Head of caudate nucleus (tissue), 42 donors: ENCODE data around the gene DEDD2.

Experiments used
- DNase-seq, 42 donors: peaks; one replicate each; pipeline versions ENCODE4 v3.0.0 to v3.0.0-alpha.2; 2020 to 2021; ENCODE audit warnings: mixed read lengths in 7 of 42
- intact Hi-C: fragments of 100-400 bp; cut with DNase I; formaldehyde crosslinking; loops from one replicate; pipeline ENCODE4 v1.15.0; 2022

The DEDD2 gene

GRCh38 chr19:42249769-42250168 lies 32.3 kb upstream of the DEDD2 start:
- DNase-seq, result no peak
- intact Hi-C loops, result loop anchor here (10.0 kb wide), 1 partner anchor 75 kb away; the partner anchor contains the start of gene MEGF8

GRCh38 chr19:42249149-42249750 lies 31.8 kb upstream of the DEDD2 start:
- DNase-seq, result peak in 2 of 42 donors; percentile 11 to 19
- intact Hi-C loops, result loop anchor here (10.0 kb wide), 1 partner anchor 76 kb away; the partner anchor contains the start of gene MEGF8

DNA sequence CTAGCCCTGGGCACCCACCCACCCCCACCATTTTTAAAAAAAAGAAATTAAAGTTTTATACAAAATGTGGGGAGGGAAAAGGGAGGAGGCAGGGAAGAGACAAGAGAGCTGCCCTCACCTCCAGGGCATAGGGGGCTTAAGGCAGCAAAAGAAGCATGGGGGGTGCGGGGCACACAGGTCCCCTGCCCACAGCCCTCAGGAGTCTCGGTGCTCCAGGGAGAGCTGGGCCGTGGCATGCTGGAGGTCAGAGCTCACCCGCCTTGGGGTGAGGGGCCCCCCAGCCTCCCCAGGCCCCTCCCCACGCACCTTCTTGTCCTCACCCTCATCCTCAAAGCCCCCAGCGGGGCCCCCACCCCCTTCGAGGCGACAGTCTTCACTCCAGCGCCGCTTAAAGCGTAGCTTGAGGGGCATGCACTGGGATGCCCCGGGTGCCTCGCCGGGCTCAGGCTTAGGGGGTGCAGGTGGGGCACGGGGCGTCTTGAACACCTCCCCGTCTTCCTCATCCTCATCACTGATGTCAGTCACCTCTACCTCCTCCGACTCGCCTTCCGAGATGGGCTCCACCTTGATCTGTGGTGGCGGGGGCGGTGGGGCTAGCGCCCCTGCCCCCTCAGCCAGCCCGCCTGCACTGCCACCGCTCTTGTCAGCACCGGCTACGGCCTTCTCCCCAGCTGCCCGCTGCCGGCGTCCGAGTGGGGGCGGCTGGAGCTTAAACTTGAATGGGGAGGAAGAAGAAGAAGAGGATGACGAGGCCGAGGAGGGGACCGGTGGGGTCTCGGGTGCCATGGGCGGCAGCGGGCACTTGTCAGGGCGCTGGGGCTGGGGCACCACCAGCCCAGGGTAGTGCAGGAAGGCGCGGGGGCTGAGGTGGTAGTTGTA lies 31.0 kb upstream of the DEDD2 start:
- peak in 2 of 42 donors; percentile 8 to 14 for DNase-seq
- intact Hi-C loops, result loop anchor here (10.0 kb wide), 1 partner anchor 76 kb away; the partner anchor contains the start of gene MEGF8

- DNase-seq, result no peak
- intact Hi-C loops, result loop anchor here (10.0 kb wide), 1 partner anchor 77 kb away; the partner anchor contains the start of gene MEGF8
These were observed 30.2 kb upstream of the DEDD2 start for GRCh38 chr19:42247640-42248199.

DNA sequence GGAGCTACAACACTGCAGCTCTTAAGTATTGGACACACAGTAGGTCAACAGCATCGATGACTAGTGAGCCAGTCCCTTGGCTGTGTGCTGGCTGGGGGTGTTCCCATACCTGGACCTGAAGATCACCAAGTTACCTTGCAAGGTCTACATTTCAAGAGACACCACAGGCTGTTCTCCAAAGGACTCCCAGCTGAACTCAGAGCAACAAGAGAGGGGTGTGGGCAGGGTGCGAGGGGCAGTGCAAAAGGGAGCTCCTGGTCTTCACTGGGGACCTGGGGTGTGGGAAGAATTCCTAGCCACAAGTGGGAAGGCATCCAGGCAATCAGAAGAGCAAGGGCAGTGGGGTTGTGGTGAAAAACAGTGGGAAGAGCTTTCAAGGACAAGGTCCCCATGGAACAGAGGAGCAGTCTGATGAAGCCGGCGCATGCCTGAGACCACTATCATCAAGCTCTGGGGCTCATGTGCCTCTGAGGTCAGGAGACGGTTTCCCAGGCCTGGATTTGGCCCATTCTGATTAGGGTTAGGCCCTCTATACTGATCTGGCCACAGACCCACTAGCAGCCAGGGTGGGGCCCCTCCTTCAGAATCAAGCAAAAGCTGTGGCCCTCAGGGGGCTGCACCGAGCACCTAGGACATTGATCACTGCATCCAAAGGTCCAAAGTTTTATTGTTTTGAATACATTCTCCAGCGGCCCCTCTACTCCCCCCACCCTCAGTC lies 29.6 kb upstream of the DEDD2 start:
- peak in 1 of 42 donors; percentile 45 for DNase-seq
- intact Hi-C loops, result loop anchor here (10.0 kb wide), 1 partner anchor 78 kb away; the partner anchor contains the start of gene MEGF8

- intact Hi-C loops, result loop anchor here (10.0 kb wide), 1 partner anchor 78 kb away; the partner anchor contains the start of gene MEGF8
These were observed 28.9 kb upstream of the DEDD2 start for GRCh38 chr19:42246143-42246921.

DNA sequence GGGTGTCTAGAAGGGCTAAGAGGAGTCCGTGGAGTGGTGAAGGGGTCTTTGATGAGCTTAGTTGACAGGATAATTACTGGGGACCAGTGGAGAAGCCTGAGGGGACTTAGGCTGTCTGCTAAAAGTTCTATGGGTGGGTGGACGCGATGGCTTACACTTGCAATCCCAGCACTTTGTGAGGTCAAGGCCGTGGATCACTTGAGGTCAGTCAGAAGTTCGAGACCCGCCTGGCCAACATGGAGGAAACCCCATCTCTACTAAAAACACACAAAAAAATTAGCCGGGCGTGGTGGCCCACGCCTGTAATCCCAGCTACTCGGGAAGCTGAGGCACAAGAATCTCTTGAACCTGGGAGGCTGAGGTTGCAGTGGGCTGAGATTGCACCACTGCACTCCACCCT lies 27.8 kb upstream of the DEDD2 start:
- peak in 3 of 42 donors; percentile 11 to 48 (median 27) for DNase-seq
- intact Hi-C loops, result loop anchor here (10.0 kb wide), 1 partner anchor 80 kb away; the partner anchor contains the start of gene MEGF8

More at GRCh38 chr19:42246143-42246921, 28.9 kb upstream of the DEDD2 start:
- DNase-seq, result peak; percentile 81 to 98 (median 90)

DNA sequence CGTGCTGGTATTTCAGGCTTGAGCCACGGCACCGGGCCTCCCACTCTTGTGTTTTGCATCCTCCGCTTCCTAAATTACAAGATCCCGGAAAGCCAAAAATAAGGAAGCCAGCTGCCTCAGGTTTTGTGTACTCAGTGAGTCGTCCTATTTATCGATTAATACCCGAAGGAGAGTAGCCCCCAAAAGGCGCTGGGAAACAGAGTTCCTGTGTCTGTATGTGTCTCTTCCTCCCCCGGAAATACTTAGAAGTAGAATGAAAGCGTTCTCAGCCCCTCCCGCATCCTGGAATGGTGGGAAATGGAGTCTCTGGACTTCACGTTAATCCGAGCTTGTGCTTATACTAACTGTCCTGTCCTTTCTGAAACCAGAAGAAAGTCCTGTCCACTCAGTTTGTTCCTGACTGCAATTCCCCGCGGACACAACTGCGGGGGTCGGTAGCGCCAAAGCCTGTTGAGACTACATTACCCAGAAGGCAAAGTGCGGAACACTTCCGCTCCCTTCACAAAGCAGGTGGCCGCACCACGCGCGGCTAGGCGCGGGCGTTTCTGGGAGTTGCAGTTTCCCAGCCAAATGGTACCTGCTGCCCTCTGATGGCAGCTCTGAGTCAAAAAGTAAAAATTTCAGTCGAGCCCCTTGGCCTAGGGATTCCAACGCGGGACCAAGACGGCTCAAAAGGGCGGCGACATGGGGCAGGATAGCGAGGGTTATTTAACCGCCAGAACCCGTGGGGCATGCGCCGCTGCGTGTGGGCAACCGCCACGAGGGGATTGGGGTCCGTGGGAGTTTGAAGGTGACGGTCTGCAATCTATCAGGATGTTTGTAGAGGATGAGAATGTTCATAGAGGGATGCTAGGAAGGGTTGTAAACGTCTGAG lies 27.1 kb upstream of the DEDD2 start:
- intact Hi-C loops, result loop anchor here (10.0 kb wide), 1 partner anchor 80 kb away; the partner anchor contains the start of gene MEGF8
- DNase-seq, result peak; percentile 88 to 98 (median 95)

- DNase-seq, result peak; percentile 99 to 100 (median 100)
- intact Hi-C loops, result loop anchor here (2.0 to 10.0 kb wide), 2 partner anchors 38 to 82 kb away; partner anchors contain the start of gene MEGF8
These were observed 25.3 kb upstream of the DEDD2 start, which contains the start of gene GSK3A for GRCh38 chr19:42242512-42243409. Gene GSK3A (minus strand): TSS chr19:42242602. CDS start chr19:42242465, 137 bp downstream.

DNA sequence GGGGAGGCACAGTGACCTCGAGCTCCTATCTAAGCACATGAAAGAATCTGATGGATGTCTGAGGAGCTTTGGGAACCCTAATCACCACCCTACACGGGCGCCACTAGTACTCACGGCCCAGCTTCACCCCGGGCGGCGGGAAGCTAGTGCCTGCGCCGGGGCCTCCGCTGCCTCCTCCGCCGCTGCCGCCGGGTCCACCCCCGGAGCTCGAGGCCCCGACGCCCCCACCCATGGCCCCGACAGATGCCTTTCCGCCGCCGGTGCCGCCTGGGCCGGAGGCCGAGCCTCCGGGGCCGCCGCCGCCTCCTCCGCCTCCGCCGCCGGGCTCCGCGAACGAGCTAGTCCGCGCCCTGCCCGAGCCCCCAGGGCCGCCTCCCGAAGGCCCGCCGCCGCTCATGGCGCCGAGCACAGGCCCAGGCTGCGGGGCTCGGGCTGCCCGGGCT lies 24.6 kb upstream of the DEDD2 start:
- intact Hi-C loops, result loop anchor here (2.0 to 10.0 kb wide), 2 partner anchors 39 to 83 kb away; partner anchors contain the start of gene MEGF8
- peak in 5 of 42 donors; percentile 19 to 45 (median 34) for DNase-seq

GRCh38 chr19:42241279-42241678 lies 23.8 kb upstream of the DEDD2 start:
- no peak for DNase-seq
- intact Hi-C loops, result loop anchor here (10.0 kb wide), 1 partner anchor 84 kb away; the partner anchor contains the start of gene MEGF8

DNA sequence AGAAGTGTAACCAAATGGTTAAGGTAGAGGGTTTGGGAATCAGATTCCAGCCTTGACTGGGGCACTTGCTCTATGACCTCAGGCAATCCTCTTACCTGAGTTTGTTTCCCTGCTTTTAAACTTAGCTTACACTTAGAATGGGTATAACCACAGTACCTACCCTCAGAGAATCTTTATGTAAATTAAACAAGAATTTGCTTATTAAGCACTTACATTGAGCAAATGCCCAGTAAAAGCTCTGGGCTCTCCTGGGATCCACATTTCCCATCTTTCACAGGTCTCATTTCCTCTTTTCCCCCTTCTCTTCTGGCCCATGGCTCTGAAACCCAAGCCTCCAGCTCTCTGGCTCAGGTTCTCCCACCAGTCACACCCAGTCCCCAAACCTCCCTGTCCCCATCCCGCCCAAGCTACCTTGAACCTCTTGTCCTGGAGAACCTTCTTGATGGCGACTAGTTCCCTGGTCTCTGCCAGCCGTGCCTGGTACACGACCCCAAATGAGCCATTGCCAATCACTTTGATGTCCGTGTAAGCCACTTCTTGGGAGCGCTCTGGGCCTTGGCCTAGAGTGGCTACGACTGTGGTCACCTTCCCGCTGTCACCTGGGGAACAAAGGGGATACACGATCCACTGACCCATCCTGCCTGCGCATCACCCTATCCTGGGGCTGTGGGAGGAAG lies 22.2 kb upstream of the DEDD2 start:
- intact Hi-C loops, result loop anchor here (10.0 kb wide), 1 partner anchor 85 kb away; the partner anchor contains the start of gene MEGF8
- no peak for DNase-seq

DNA sequence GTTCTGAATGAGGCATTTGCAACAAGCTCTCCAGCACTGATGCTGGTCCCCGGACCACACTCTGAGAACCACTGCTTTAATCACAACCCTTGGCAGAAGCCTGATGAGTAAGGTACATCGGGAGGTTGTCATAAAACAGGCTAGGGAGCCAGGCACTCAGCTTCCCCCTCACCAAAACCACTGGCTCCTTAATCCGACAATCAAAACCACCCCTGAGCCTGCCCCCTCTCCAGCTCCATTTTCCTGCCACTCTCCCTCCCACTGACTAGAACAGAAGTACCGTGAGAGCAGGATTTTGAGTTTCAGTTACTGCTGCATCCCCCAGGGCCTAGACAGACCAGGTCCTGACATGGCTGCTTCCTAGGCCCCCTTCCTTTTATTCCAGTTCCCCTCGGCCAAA lies 17.7 kb upstream of the DEDD2 start:
- DNase-seq, result peak in 16 of 42 donors; percentile 24 to 71 (median 52)
- intact Hi-C loops, result no loop called here

GRCh38 chr19:42234364-42234763 lies 16.9 kb upstream of the DEDD2 start:
- intact Hi-C loops, result no loop called here
- no peak for DNase-seq
